Measurements from ENCODE around the gene TAS2R3. TPM values are rescaled to one million over a fixed set of nuclear protein-coding genes. Genes with fewer than 3 reads are reported as not detected.

TAS2R3 gene
- total and polyA plus RNA-seq, 9 of the 15 experiments (the other 6 are each of a cell fraction or from before 2014, with no cell fraction given), result 0.37 to 1.9 (median 1.2) TPM; not detected in 2

- peak; percentile 97 for TF ChIP-seq CTBP1 (IDR thresholded peaks at IDR 0.05; ENCODE audit: borderline replicate concordance)
- peak; percentile 87; the same call in 1 of the 2 replicates for TF ChIP-seq CAMTA2 (CRISPR knock-in tag; conservative IDR thresholded peaks at IDR 0.05)
- no peak for TF ChIP-seq ZNF263 (CRISPR knock-in tag; IDR thresholded peaks at IDR 0.05; ENCODE audit: borderline replicate concordance)
- TF ChIP-seq ZNF830 (CRISPR knock-in tag; IDR thresholded peaks at IDR 0.05), result no peak
- peak; percentile 96 for TF ChIP-seq TAF1 (IDR thresholded peaks at IDR 0.05; ENCODE audit: control insufficient read depth, extremely low read depth, insufficient read depth, low read length, severe bottlenecking)
- no peak for TF ChIP-seq SFPQ (IDR thresholded peaks at IDR 0.05; ENCODE audit: low read depth, low read length)
- no peak for TF ChIP-seq SRSF9 (IDR thresholded peaks at IDR 0.05; ENCODE audit: borderline replicate concordance, low read depth, low read length)
- no peak for TF ChIP-seq NELFE (IDR thresholded peaks at IDR 0.05; ENCODE audit: insufficient read depth, insufficient read length)
- TF ChIP-seq GMEB1 (CRISPR knock-in tag; IDR thresholded peaks at IDR 0.05), result peak; percentile 91
- TF ChIP-seq IRF2 (CRISPR knock-in tag; IDR thresholded peaks at IDR 0.05), result no peak
- peak; percentile 70 for TF ChIP-seq ZNF589 (CRISPR knock-in tag; IDR thresholded peaks at IDR 0.05; ENCODE audit: low read depth)
- TF ChIP-seq UBTF (IDR thresholded peaks at IDR 0.05; ENCODE audit: borderline replicate concordance in 1 of 2, low read depth in 2 of 2, low read length in 2 of 2), result peak; percentile 94 to 97
- peak; percentile 48; the same call in 1 of the 2 replicates for TF ChIP-seq KLF13 (tag; IDR thresholded peaks at IDR 0.05; ENCODE audit: borderline replicate concordance, low read depth)
- peak; percentile 73; the same call in 1 of the 2 replicates for TF ChIP-seq SAFB (IDR thresholded peaks at IDR 0.05; ENCODE audit: borderline replicate concordance, low read depth, low read length)
- 0 out of 2 replicates have a peak, but pooled peaks have one; percentile 67 for TF ChIP-seq ZNF445 (CRISPR knock-in tag; IDR thresholded peaks at IDR 0.05; ENCODE audit: low read depth)
- TF ChIP-seq MEF2A (IDR thresholded peaks at IDR 0.05; ENCODE audit: control insufficient read depth, low read depth, low read length), result peak; percentile 77
- peak; percentile 71 for TF ChIP-seq MTA2 (IDR thresholded peaks at IDR 0.05; ENCODE audit: low read depth)
- peak; percentile 83 for TF ChIP-seq ZNF24 (IDR thresholded peaks at IDR 0.05)
- 0 out of 2 replicates have a peak, but pooled peaks have one; percentile 38 for TF ChIP-seq PYGO2 (tag; IDR thresholded peaks at IDR 0.05)
- TF ChIP-seq RBM39 (optimal IDR thresholded peaks at IDR 0.05; ENCODE audit: low read depth, low read length), result peak; percentile 87
- TF ChIP-seq ZC3H8 (IDR thresholded peaks at IDR 0.05), result peak; percentile 94
- TF ChIP-seq EZH2 (IDR thresholded peaks at IDR 0.05; ENCODE audit: borderline replicate concordance, low read depth, low read length), result no peak
Measured at GRCh38 chr7:141737836-141738591, 25.9 kb upstream of the TAS2R3 start, which contains the start of gene SSBP1 (continued).
